Hematopoietic multipotent progenitor cell (in vitro differentiated cells): ENCODE measurements around the gene KSR1. TPM values are rescaled to one million over a fixed set of nuclear protein-coding genes. Genes with fewer than 3 reads are reported as not detected.
A peak's percentile ranks its signal among the peaks of the same experiment; 100 is the strongest.
"Not testable (repeated sequence)": the region's sequence is repeated elsewhere in the genome, so short reads cannot be mapped to it uniquely, and the experiment has no call there.

Source experiments
- DNase-seq, 3 donors: peaks; one replicate each; pipeline ENCODE4 v3.0.0-alpha.2; 2011 to 2015; ENCODE audit warnings: low read depth in 2 of 3, low spot score in 2 of 3
- total RNA-seq: library from RNA; depleted of rRNA; stranded (reverse); fragments of >200 nt; gene quantifications from one replicate; pipeline ENCODE4 v1.2.3, GENCODE V29; 2012

KSR1 gene
- total RNA-seq, 1 donor: 43.1 TPM

DNA sequence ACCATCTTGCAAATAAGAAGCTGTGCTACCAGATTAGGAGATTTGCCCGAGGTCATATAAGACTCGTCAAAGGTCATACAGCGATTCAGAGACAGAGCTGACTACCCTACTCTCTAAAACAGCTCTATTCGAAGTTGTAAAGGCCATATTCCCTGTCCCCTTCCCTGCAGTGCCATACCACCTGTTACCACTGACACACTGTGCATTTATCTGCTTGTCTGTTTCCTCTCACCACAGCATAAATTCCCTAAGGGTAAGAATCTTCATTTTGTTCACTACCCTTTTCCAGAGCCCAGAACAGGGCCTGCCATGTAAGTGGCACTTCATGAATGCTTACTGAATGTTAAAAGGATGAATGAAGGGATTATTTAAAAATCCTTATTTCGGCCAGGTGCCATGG is 3.4 kb upstream of the KSR1 start:
- DNase-seq: no peak

DNA sequence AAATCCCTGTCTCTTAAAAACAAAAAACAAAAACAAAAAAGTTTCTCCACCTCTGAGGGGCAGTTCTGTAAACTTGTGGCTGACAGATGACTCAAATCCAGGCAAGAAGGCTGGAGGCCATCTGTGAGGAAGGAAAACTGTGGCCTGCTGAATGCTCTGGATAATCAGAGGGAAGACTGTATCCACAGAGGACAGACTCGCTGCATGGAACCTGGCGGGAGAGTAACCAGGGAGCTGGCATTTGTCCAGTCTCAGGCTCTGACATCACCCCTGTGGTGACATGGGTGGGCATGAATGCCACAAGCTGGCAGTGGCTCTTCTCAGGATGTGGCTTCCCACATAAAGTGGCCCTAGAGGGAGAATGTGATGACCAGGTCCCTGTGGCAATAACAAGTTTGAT is 2.8 kb upstream of the KSR1 start:
- peak in 1 of 3 donors; percentile 20 for DNase-seq

DNA sequence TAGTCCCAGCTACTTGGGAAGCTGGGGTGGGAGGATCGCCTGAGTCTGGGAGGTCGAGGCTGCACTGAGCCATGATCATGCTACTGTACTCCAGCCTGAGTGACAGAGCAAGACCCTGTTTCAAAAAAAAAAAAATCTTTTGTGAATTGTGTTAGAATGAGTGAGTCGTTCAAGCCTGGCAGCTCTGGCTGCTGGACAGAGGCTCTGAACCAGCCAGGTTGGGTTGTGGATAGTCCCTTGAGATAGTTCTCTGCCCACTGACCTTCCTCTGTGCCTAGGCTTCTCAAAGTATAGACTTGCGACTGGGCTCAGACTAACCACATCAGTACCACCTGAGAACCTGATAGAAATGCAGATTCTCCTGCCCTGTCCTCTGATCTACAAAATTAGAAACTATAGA is 2.2 kb upstream of the KSR1 start:
- DNase-seq: no peak

DNA sequence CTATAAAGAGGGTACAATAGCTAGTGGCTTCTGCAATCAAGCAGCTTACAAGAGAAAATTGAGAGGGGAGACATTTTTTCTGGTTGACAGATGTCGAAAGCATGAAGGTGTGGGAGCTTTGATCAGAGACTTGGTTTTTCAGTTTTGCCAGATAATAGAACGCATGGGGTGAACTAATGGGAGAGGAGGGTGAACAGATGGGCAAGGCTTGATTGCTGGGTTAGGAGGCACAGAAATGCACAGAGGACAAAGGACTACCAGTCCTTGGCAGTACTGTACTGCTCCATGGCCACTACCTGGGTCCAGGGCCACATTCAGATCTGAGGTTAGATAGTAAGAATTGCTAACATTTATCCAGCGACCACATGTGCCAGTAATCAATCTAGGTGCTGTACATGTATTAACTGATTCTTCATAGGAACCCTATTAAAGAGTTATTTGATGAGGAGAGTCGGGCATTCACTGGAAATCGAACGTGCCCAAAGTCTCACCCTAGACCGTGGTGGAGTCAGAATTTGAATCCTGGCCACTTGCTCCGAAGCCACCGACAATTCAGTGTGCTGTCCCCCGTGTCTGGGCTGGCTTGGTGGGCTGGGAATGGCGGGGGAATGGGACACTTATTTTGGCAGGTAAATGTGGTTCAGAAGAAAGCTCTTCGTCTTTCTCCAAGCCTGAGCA is 873 bp upstream of the KSR1 start:
- no peak for DNase-seq

DNA sequence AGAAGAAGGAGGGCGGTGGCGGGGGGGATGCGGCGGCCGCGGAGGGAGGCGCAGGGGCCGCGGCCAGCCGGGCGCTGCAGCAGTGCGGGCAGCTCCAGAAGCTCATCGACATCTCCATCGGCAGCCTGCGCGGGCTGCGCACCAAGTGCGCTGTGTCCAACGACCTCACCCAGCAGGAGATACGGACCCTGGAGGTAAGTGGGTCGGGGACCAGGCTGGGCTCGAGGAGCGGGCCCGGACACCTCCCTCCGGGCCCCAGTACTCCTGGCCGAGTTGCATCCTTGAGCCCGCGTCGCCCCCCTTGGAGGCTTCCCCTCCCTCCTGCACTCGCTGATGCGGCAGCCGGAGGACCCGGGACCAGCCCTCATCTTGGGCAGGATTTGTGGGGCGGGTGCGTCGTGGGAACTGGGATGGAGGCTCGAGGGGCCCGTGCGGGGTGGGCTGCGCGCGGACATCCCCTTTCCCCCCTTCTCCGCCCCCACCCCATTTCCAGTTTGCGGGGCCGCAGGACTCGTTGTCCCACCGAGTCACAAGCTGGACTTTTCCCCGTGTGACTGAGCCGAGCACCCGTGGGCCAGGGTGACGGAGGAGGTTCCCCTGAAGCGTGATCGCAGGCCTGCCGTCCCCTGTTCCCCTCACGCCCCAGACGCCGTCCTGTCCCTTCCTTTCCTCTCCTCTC is 572 bp downstream of the KSR1 start:
- DNase-seq: no peak

DNA sequence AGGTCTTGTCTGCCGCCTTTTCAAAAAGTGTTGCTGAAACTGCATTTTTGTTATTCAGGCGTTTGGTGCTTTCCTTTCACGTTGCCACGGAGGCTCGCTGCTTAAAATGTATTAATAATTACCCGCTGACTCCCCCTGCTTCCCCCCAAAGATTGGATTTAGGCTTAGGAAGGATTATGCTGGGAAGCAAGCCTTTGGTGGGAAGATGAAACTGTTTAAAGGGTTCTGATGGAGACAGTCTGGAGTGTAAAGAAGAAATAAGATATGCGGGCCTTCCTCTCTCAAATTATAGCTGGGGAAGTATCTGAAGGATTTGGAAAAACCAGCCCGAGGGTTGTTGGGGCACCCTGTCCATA is 1.1 kb downstream of the KSR1 start:
- no peak for DNase-seq

DNA sequence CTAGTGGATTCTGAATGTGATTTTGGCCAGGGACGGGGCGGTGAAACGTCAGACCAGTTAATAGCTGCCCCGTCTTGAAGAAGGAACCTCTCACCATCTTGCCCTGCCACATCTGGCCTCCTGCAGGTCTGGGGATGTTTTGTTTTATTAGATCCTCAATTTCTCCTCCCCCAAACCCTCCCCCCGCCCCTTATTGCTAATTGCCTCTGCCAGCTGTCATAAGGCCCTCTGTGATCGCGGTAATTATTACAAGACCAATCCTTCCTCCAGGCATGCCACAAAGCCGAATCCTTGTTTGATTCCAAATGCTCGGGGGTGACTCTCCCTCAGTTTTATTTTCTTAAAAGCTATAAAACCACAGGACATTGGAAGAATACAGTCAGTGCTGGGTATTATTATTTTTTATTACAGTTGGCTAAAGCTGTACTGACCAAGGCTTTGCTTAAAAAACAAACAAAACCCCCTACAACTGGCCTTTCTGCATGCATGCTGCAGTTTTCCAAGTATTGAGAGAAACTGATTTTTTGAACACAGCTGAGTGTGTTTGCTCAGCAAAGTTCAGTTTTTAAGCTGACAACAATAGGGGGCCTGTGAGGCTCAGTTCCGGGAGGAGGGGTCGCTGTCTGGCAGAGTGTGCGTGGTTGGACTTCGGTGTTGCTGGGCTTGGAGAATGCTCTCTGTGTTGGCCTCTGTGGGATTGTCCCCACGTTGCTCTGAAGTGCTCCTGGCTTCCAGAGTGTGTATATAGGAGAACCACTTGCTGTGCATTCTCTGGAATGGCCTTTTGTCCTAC is 1.7 kb downstream of the KSR1 start:
- peak in 2 of 3 donors; percentile 55 to 83 for DNase-seq

DNA sequence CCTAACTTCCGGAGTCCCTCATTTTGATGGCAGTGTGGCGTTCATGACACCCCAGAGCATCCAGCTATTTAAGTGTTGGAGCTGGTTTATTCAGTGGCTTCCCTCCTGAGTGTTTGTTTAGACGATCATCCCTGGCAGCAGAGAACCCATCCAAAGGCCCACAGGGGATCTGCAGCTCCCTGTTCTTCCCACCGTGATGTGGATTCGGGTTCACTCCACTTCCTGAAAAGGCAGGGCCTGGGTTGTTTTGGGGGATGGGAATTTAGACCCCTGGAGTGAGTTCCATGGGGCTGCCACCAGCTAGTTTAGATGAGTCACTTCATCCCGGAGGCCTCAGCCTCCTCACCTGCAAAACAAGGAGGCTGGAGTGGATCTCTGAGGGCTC is 2.3 kb downstream of the KSR1 start:
- DNase-seq: no peak

DNA sequence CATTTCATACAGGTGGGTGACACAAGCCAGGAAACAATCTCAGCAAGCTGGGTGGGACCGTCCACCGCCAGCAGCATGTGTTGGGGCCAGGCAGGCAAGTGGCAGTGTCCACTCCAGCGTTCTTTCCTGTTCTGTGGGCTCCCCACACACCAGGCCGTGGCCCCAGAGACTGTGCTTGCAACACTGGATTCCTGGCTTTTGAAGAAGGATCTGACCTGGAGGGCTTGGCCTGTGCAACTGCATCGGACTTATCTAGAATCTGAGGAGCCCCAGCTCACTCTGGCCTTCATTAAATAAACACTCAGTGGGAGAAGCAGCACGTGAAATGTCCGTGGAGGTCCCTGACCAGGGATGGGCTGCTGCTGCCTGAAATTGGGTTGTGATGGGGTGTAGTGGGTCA is 3.2 kb downstream of the KSR1 start:
- DNase-seq: no peak

DNA sequence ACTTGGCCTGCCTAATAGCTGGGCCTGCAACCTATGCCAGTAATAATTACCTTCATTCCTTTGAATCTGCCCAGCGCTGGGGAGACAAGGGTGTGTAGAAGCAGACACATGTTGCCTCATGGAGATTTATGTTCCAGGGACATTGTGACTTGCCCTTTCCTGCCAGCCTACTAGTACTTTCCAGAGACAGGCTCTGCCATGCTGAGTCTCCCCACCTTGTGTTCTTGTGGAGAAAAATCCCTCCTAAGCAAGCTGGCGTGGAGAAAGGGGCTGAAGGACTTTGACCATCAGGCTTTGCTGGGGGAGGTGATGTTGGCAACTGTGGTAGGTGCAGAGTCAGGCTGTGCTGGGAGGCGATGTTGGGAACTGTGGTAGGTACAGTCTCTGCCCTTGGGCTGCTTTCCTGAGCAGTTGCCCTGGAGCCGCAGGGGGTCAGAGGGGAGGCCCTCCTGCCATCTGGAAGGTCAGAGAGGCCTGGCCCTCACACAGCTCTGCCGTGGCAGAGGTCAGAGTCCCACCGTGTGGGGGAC is 4.0 kb downstream of the KSR1 start:
- no peak for DNase-seq

DNA sequence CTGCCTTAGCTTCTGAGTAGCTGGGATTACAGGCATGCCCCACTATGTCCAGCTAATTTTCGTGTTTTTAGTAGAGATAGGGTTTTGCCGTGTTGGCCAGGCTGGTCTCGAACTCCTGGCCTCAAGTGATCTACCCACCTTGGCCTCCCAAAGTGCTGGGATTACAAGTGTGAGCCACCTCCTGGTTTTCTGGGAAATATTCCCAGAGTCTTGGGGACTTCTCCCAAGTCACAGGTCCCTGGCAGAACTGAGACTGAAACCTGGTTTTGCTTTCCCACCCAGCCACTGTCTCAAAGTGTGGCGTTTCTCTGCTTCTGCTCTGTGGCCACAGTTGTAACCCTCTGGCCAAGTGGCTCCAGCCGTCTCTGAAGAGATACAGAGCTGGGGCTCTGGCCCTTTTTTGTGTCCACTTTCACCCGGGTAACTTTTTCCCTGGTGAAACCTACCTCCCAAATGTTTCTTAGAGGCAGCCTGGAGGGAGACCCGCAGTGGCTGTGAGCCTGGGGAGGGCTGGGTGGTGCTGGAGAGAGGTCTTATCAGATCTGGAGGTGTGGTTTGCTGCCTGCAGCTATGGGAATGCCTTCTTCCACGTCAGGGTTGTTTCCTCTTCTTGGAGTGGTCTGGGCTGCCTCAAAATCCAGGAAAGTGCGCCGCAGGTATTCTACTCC is 5.1 kb downstream of the KSR1 start:
- DNase-seq: no peak

DNA sequence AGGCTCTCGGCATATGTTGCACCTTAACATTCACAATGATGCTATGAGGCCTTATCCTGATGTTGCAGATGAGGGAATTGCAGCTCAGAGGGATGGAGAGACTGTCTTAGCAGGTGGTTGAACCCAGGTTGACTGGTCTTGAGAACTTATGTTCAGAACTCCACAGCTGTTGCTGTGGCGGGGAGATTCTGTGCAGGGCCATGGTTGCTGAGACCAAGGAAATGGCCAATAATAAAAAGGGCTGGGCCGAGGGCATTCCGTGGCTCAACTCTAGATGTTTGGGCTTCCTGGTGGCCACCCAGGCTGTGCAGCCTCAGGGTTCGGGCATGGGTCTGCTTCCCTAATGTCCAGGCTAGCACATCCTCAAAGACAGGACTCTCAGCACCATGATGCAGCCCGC is 5.9 kb downstream of the KSR1 start:
- DNase-seq: no peak

DNA sequence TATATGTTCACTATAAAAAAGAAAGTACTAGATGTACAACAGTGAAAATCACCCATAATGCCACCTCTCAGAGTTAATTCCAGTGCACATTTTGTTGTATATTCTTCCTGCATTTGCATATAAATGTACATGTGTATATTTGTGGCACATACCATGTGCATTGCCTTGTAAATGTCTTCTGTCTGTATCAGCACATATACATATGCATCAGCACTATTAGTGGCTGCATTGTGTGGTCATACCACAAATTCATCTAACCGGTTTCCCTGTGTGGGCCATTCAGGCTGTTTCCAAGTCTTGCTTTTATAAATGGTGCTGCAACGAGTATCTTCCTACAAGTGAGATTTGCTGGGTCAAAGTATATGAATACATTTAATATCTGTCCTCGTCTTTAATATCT is 6.5 kb downstream of the KSR1 start:
- no peak for DNase-seq

DNA sequence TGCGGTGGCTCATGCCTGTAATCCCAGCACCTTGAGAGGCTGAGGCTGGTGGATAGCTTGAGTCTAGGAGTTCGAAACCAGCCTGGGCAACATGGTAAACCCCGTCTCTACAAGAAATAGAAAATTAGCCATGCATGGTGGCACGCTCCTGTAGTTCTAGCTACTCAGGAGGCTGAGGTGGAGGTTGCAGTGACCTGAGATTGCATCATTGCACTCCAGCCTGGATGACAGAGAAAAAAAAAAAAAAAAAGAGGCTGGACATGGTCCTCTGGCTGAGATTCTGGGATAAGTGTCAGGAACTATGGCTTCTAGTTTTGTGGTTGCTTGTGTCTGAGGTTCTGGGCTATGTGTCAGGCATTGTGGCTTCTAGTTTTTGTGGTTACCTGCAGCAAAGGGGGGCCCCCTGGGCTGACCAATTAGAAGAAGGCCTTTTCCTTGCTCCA is 7.0 kb downstream of the KSR1 start:
- DNase-seq: no peak

DNA sequence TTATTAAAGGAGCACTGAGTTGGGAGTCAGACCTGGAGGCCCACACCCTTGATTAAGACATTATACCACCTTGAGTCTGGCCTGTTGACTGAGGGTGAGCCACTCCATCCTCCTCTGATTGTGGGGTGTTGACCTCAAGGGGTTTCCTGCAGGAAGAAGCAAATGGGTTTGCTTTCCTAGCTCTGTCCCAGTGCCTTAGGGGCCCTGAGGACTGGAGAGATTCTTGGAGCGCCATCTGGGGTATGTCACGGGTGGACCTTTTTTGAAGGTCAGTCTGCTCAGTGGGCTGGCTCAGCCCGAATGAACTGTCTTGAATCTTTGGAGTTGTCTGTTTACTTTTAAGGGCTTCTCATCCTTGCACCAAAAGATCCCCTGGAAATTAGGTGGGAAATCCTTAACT is 7.8 kb downstream of the KSR1 start:
- DNase-seq: not testable (repeated sequence)

DNA sequence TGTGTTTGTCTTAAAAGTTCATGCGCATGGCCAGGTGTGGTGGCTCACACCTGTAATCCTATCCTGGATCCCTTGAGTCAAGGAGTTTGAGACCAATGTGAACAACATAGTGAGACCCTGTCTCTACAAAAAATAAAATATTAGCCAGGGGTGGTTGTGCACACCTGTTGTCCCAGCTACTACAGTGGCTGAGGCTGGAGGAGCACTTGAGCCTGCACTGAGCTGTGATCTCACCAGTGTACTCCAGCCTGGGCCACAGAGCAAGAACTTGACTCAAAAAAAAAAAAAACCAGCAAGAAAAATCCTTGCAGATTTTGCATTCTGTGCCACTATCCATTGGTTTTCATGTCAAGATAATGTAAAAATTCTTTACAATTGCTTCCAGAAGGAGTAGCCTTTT is 8.2 kb downstream of the KSR1 start:
- DNase-seq: no peak

DNA sequence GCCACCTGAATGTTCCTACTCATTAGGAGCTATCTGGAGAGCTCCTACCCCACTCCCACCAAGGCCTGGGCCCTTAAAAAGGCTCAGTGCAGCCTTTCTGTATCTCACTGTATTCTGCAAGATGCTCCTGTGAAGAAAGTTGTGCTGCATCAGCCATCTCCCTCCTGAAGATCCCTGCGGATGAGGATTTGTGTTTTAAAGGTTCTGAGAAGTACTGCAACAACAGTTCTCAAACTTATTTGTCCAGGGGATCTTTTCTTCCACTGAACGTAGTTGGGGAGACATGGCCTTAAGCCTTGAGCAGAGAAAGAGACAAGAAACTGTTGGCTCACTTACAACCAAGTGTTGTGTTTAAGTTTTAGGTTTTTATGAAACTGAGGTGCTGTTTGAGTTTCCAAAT is 9.6 kb downstream of the KSR1 start:
- not testable (repeated sequence) for DNase-seq

DNA sequence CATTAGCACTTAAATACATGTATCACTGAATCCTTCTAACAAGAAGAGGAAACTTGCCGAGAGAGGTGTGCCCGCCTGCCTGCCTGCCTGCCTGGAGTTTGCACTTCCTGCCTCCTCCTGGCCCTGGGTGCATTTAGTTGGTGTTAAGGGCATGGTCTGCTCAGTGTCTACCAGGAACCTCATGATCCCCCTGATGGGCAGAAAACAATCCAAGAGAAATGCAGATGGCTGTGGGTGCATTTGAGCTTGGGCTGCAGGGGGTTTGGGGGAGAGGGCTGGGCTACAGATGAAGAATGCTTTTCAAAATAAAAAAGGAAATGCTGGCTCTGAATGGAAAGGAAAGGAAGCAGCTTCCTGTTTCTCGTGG is 10.1 kb downstream of the KSR1 start:
- DNase-seq: no peak

DNA sequence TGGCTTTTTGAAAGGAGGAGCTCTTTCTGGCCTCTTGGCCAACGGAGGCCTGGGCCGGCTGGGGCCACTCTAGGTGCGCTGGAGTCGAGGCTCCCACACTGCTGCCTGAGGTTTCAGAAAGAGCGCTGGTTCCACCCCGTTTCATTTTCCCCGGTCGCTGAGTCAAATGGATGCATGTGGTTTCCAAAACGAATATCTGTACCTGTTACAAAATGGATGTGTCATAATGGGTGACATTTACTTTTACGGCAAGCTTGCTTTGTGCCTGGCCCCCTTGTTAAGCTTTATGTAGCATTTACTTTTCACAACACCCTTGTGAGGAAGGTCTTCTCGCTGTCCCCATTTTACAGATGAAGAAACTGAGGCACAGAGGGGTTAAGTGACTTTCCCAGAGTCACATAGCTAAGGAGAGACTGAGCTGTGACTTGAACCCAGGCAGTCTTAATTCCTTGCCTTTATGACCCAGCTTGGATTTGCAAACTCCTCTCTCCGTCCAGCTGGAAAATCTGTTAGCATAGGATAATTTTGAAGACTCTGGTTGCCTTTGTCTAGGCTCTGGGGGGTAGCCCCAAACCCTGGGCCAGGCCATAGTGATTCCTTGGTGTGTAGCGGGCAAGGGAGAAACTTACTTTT is 10.6 kb downstream of the KSR1 start:
- peak in 2 of 3 donors; percentile 51 to 54 for DNase-seq

DNA sequence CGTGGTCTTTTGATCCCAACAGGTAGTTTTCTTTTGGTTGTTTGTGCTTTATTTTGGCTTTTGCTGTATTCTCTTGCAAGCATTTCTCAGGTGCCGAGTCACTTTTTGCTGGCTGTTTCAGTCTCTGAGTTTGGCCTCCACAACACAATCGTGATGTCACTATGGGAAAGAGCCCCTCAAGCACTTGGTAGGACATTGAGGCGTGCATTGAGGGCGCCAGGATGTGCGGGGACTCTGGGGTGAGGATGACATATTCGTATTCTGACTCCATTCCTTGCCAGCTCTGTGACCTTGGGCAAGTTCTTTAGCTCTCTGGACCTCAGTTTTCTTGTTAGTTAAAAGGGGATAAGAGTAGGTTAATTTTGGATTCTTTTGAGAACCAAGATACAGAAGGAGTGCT is 13.0 kb downstream of the KSR1 start:
- no peak for DNase-seq
